Upper lobe of left lung (tissue), 6 donors: Measurements from ENCODE around the gene LRIG2. TPM values are rescaled to one million over a fixed set of nuclear protein-coding genes. Genes with fewer than 3 reads are reported as not detected.
A peak's percentile ranks its signal among the peaks of the same experiment; 100 is the strongest.

Source experiments
- ATAC-seq, 2 donors: fragments of 200-7000 bp; cut with Tn5 transposase; one replicate each; pipeline ENCODE4 v1.9.1; 2022; ENCODE audit warnings: mild to moderate bottlenecking in 2 of 2, moderate library complexity in 2 of 2; ENCODE audit not compliant: low FRiP score in 2 of 2
- DNase-seq, 2 donors: peaks; one replicate each; pipeline ENCODE4 v3.0.0-alpha.2; 2019 to 2020
- H3K27ac ChIP-seq, 4 donors: fragments of 200-600 bp; sonication (generic); one replicate each; pipeline ENCODE4 v1.5.1; 2016 to 2019
- H3K27me3 ChIP-seq, 4 donors: fragments of 200-600 bp; sonication (generic); one replicate each; pipeline ENCODE4 v1.5.1; 2017 to 2019
- H3K36me3 ChIP-seq, 4 donors: fragments of 200-600 bp; sonication (generic); one replicate each; pipeline ENCODE4 v1.5.1; 2016 to 2019
- H3K4me1 ChIP-seq, 4 donors: fragments of 200-600 bp; sonication (generic); one replicate each; pipeline ENCODE4 v1.5.1; 2018 to 2019
- H3K4me3 ChIP-seq, 4 donors: fragments of 200-600 bp; sonication (generic); one replicate each; pipeline ENCODE4 v1.5.1; 2017 to 2019; ENCODE audit warnings: mild to moderate bottlenecking in 2 of 4, moderate library complexity in 1 of 4
- H3K9me3 ChIP-seq, 4 donors: fragments of 200-600 bp; sonication (generic); one replicate each; pipeline ENCODE4 v1.5.1; 2018 to 2019
- CTCF ChIP-seq, 6 experiments: fragments of 450-650 bp in 4 of 6; fragments of 200-600 bp in 2 of 6; sonication (generic) in 2 of 6; IDR thresholded peaks; one replicate each; pipeline ENCODE4 v1.5.1; 2016 to 2019; ENCODE audit warnings: antibody characterized with exemption in 6 of 6
- EP300 ChIP-seq, 4 donors: sonication (generic); formaldehyde crosslinking; IDR thresholded peaks; one replicate each; pipeline ENCODE4 v1.5.1; 2017; ENCODE audit warnings: antibody characterized with exemption in 4 of 4, control low read depth in 2 of 4
- POLR2A ChIP-seq, 4 donors: fragments of 450-650 bp; IDR thresholded peaks; one replicate each; pipeline ENCODE4 v1.5.1; 2016 to 2017; ENCODE audit warnings: antibody characterized with exemption in 4 of 4, mild to moderate bottlenecking in 2 of 4
- POLR2AphosphoS5 ChIP-seq, 2 donors: sonication (generic); formaldehyde crosslinking; IDR thresholded peaks; one replicate each; pipeline ENCODE4 v1.5.1; 2017; ENCODE audit warnings: antibody characterized with exemption in 2 of 2
- WGBS, 2 donors: methylation state at CpG; one replicate each; pipeline ENCODE4 v1.1.5; 2017 to 2018; 5-methylcytosine and 5-hydroxymethylcytosine counted together
- total RNA-seq, 6 donors: library from RNA; depleted of rRNA in 4 of 6; stranded (reverse); fragments of >200 nt in 4 of 6; gene quantifications; one replicate each; pipeline versions ENCODE4 v1.1.0 to v1.2.1, GENCODE V29; 2016 to 2021
- donor health status: DM: no; HTN: no; CAD: no; lungs with moderate emphysema.
- donor health status: DM: no; HTN: yes; CAD: no; lungs with severe emphysema.

Gene LRIG2
- total RNA-seq, 6 donors from 2014 or later, result 4.2 to 21.1 (median 11.8) TPM

- no peak for ATAC-seq
- no peak for TF ChIP-seq POLR2A (IDR thresholded peaks at IDR 0.05)
- TF ChIP-seq CTCF (IDR thresholded peaks at IDR 0.05), result no peak
- TF ChIP-seq EP300 (IDR thresholded peaks at IDR 0.05), result no peak
- no peak for TF ChIP-seq POLR2AphosphoS5 (IDR thresholded peaks at IDR 0.05)
- H3K4me3 ChIP-seq, result no peak overlapping the region
Observed at GRCh38 chr1:113169591-113169990, 96.6 kb downstream of the LRIG2 start.

GRCh38 chr1:113170519-113170918 is 97.5 kb downstream of the LRIG2 start:
- ATAC-seq (no peak), DNase-seq (no peak)
- H3K9me3 ChIP-seq, result peaks cover 0 to 11% (median 5%) of the 10 kb centered on the region in 4 donors
- H3K4me1 ChIP-seq, result no peaks in the 10 kb centered on the region
- no peak overlapping the region for H3K27ac ChIP-seq
- no peak overlapping the region for H3K4me3 ChIP-seq
- WGBS, 2 donors, result 81 to 83% methylated on average over 4 of the region's 4 CpGs
- no peak for TF ChIP-seq POLR2AphosphoS5 (IDR thresholded peaks at IDR 0.05)
- no peak for TF ChIP-seq EP300 (IDR thresholded peaks at IDR 0.05)
- no peak for TF ChIP-seq POLR2A (IDR thresholded peaks at IDR 0.05)
- TF ChIP-seq CTCF (IDR thresholded peaks at IDR 0.05), result no peak
- H3K27me3 ChIP-seq, result no peaks in the 10 kb centered on the region
- no peaks in the 10 kb centered on the region for H3K36me3 ChIP-seq

More at GRCh38 chr1:113169591-113169990, 96.6 kb downstream of the LRIG2 start:
- Histone ChIP-seq H3K27me3 (no peaks in the 10 kb centered on the region), H3K36me3 (no peaks in the 10 kb centered on the region), H3K27ac (no peak overlapping the region), H3K4me1 (no peaks in the 10 kb centered on the region), H3K9me3 (peaks cover 0 to 11% (median 5%) of the 10 kb centered on the region in 4 donors)
- 88 to 100% methylated on average over 5 of the region's 5 CpGs for WGBS, 2 donors
- DNase-seq, result no peak

GRCh38 chr1:113178106-113178505 is 105.1 kb downstream of the LRIG2 start:
- no peaks in the 10 kb centered on the region for H3K4me1 ChIP-seq
- H3K9me3 ChIP-seq, result peaks cover 0 to 4% (median 0%) of the 10 kb centered on the region in 4 donors
- WGBS, 2 donors, result 95% methylated on average over 3 of the region's 3 CpGs; no CpG with 5 or more reads in 1 of the 2 donors
- no peaks in the 10 kb centered on the region for H3K36me3 ChIP-seq
- ATAC-seq (peak in 1 of 2 donors; percentile 30), DNase-seq (no peak)
- H3K27me3 ChIP-seq, result no peaks in the 10 kb centered on the region
- no peak for TF ChIP-seq EP300 (IDR thresholded peaks at IDR 0.05)
- no peak for TF ChIP-seq POLR2A (IDR thresholded peaks at IDR 0.05)
- TF ChIP-seq POLR2AphosphoS5 (IDR thresholded peaks at IDR 0.05), result no peak
- TF ChIP-seq CTCF (IDR thresholded peaks at IDR 0.05), result no peak
- no peak overlapping the region for H3K4me3 ChIP-seq
- no peak overlapping the region for H3K27ac ChIP-seq

- ATAC-seq, result no peak
- no peaks in the 10 kb centered on the region for H3K27me3 ChIP-seq
- H3K9me3 ChIP-seq, result no peaks in the 10 kb centered on the region
- DNase-seq, result no peak
- no peak overlapping the region for H3K4me3 ChIP-seq
- no peaks in the 10 kb centered on the region for H3K36me3 ChIP-seq
- no peak overlapping the region for H3K27ac ChIP-seq
- no peaks in the 10 kb centered on the region for H3K4me1 ChIP-seq
- WGBS, 2 donors, result 81 to 90% methylated on average over 2 to 3 of the region's 3 CpGs
- TF ChIP-seq POLR2A (IDR thresholded peaks at IDR 0.05) (no peak), POLR2AphosphoS5 (IDR thresholded peaks at IDR 0.05) (no peak), CTCF (IDR thresholded peaks at IDR 0.05) (no peak), EP300 (IDR thresholded peaks at IDR 0.05) (no peak)
Observed at GRCh38 chr1:113178522-113178921, 105.5 kb downstream of the LRIG2 start.

Other genes with a start within 250 kb of the LRIG2 start
- gene SLC16A1, start 117.0 kb upstream of the LRIG2 start, total RNA-seq, result 10 to 100 TPM in 1 of 6 donors, 1 to 10 TPM in 5; 1.4 to 13.3 (median 5.9) TPM